ENCODE results near the gene ZNF473. TPM values are rescaled to one million over a fixed set of nuclear protein-coding genes. Genes with fewer than 3 reads are reported as not detected.

ZNF473 gene
- polyA plus RNA-seq, 1 donor (not counting 4 experiments of a cell fraction or from before 2014, with no cell fraction given) = 7.7 TPM

- Histone ChIP-seq H3K9ac (ENCODE audit: control insufficient read depth, extremely low read depth, insufficient read depth, low read length) (peak overlapping the region; percentile 98), H3K4me2 (ENCODE audit: control insufficient read depth, extremely low read depth, insufficient read depth, low read depth, low read length) (peak overlapping the region; percentile 81), H2AFZ (ENCODE audit: control insufficient read depth, low read length) (peak overlapping the region; percentile 97), H3K9me3 (ENCODE audit: control insufficient read depth, low read depth, low read length) (no peaks in the 10 kb centered on the region), H3K4me3 (ENCODE audit: control insufficient read depth in 2 of 3, extremely low read depth in 1 of 3, insufficient read depth in 2 of 3, low read depth in 1 of 3, low read length in 3 of 3) (peak overlapping the region; percentile 73 to 97 (median 95)), H3K4me1 (ENCODE audit: control insufficient read depth, extremely low read depth, insufficient read depth, low read length) (peaks cover 10% of the 10 kb centered on the region), H3K36me3 (ENCODE audit: control insufficient read depth in 2 of 2, extremely low read depth in 1 of 2, insufficient read depth in 2 of 2, low read length in 2 of 2) (peaks cover 5 to 12% of the 10 kb centered on the region in 2 experiments), H4K20me1 (ENCODE audit: control insufficient read depth, extremely low read depth, insufficient read depth, low read length) (peaks cover 3% of the 10 kb centered on the region), H3K9me1 (ENCODE audit: control insufficient read depth, extremely low read depth, insufficient read depth, low read length) (no peaks in the 10 kb centered on the region), H3K27me3 (ENCODE audit: control insufficient read depth, extremely low read depth, insufficient read depth, low read length) (no peaks in the 10 kb centered on the region), H3K79me2 (ENCODE audit: control insufficient read depth, insufficient read depth, low read length) (peaks cover 67% of the 10 kb centered on the region), H3K27ac (ENCODE audit: control insufficient read depth, insufficient read depth, low read length) (peak overlapping the region; percentile 93)
- no peak for FAIRE-seq
- TF ChIP-seq EZH2 (IDR thresholded peaks at IDR 0.05; ENCODE audit: low read length) (no peak), CTCF (optimal IDR thresholded peaks at IDR 0.05 in 1 of 3, IDR thresholded peaks at IDR 0.05 in 1 of 3, conservative IDR thresholded peaks at IDR 0.05 in 1 of 3; ENCODE audit: extremely low read depth in 1 of 3, insufficient read depth in 2 of 3, low read length in 3 of 3) (no peak)
- no peak for DNase-seq (ENCODE audit: low read depth, low spot score)
- dilution Hi-C loops (cut with MboI; ENCODE audit: extremely low pct_ligation_motif_present, low sequenced_read_pairs) = no loop called here
Measured at GRCh38 chr19:50024719-50025021, 1.1 kb upstream of the ZNF473 start.

- peaks cover 3 to 10% of the 10 kb centered on the region in 2 experiments for H3K36me3 ChIP-seq (ENCODE audit: control insufficient read depth in 2 of 2, extremely low read depth in 1 of 2, insufficient read depth in 2 of 2, low read length in 2 of 2)
- DNase-seq (ENCODE audit: low read depth, low spot score) (peak; percentile 99), FAIRE-seq (peak; percentile 96)
- peak within 1 kb of the TSS; percentile 98 for H3K9ac ChIP-seq (ENCODE audit: control insufficient read depth, extremely low read depth, insufficient read depth, low read length)
- peak within 1 kb of the TSS; percentile 73 to 97 (median 95) for H3K4me3 ChIP-seq (ENCODE audit: control insufficient read depth in 2 of 3, extremely low read depth in 1 of 3, insufficient read depth in 2 of 3, low read depth in 1 of 3, low read length in 3 of 3)
- dilution Hi-C loops (cut with MboI; ENCODE audit: extremely low pct_ligation_motif_present, low sequenced_read_pairs) = no loop called here
- H4K20me1 ChIP-seq (ENCODE audit: control insufficient read depth, extremely low read depth, insufficient read depth, low read length) = peaks cover 3% of the 10 kb centered on the region
- no peaks in the 10 kb centered on the region for H3K27me3 ChIP-seq (ENCODE audit: control insufficient read depth, extremely low read depth, insufficient read depth, low read length)
- H2AFZ ChIP-seq (ENCODE audit: control insufficient read depth, low read length) = peak within 1 kb of the TSS; percentile 97
- peak within 1 kb of the TSS; percentile 94 for H3K4me2 ChIP-seq (ENCODE audit: control insufficient read depth, extremely low read depth, insufficient read depth, low read depth, low read length)
- TF ChIP-seq CTCF (optimal IDR thresholded peaks at IDR 0.05 in 1 of 3, IDR thresholded peaks at IDR 0.05 in 1 of 3, conservative IDR thresholded peaks at IDR 0.05 in 1 of 3; ENCODE audit: extremely low read depth in 1 of 3, insufficient read depth in 2 of 3, low read length in 3 of 3) = peak in 2 of 3 experiments; percentile 10 to 31
- TF ChIP-seq EZH2 (IDR thresholded peaks at IDR 0.05; ENCODE audit: low read length) = no peak
- peaks cover 10% of the 10 kb centered on the region for H3K4me1 ChIP-seq (ENCODE audit: control insufficient read depth, extremely low read depth, insufficient read depth, low read length)
- no peaks in the 10 kb centered on the region for H3K9me1 ChIP-seq (ENCODE audit: control insufficient read depth, extremely low read depth, insufficient read depth, low read length)
- H3K79me2 ChIP-seq (ENCODE audit: control insufficient read depth, insufficient read depth, low read length) = peaks cover 72% of the 10 kb centered on the region
- no peaks in the 10 kb centered on the region for H3K9me3 ChIP-seq (ENCODE audit: control insufficient read depth, low read depth, low read length)
- peak within 1 kb of the TSS; percentile 93 for H3K27ac ChIP-seq (ENCODE audit: control insufficient read depth, insufficient read depth, low read length)
Measured at GRCh38 chr19:50025022-50025793, 597 bp upstream of the ZNF473 start, which contains the start of gene VRK3. TSS of gene VRK3 (minus strand) at chr19:50025372. CDS start at chr19:50016162, 9,210 bp downstream.

Measured in keratinocyte (primary cell).